Measurements from ENCODE around the gene INTS12.

DNA sequence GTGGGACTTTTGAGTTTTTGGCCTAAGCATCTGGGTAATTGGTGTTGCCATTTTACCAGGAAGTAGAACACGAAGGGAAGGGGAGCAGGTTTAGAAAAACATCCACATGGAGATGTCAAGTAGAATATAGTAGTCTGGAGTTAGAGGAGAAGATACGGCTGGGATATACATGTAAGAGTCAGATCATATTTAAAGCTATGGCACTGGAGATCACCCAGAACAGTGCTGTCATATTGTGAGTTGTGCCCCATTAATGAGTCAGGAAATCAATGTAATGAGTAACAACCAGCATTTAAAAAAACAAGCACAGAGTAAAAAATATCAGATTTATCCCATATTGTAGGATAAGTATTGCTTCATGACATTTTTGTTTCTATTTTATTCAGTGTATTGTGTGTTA, 4.3 kb upstream of the INTS12 start:
- TF ChIP-seq, protein P1, sequence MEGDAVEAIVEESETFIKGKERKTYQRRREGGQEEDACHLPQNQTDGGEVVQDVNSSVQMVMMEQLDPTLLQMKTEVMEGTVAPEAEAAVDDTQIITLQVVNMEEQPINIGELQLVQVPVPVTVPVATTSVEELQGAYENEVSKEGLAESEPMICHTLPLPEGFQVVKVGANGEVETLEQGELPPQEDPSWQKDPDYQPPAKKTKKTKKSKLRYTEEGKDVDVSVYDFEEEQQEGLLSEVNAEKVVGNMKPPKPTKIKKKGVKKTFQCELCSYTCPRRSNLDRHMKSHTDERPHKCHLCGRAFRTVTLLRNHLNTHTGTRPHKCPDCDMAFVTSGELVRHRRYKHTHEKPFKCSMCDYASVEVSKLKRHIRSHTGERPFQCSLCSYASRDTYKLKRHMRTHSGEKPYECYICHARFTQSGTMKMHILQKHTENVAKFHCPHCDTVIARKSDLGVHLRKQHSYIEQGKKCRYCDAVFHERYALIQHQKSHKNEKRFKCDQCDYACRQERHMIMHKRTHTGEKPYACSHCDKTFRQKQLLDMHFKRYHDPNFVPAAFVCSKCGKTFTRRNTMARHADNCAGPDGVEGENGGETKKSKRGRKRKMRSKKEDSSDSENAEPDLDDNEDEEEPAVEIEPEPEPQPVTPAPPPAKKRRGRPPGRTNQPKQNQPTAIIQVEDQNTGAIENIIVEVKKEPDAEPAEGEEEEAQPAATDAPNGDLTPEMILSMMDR (IDR thresholded peaks at IDR 0.05), result no peak
- TF ChIP-seq POLR2A (IDR thresholded peaks at IDR 0.05) (no peak), EP300 (IDR thresholded peaks at IDR 0.05) (no peak)
